H1 (cell line): Measurements from ENCODE around the gene WNT7A. TPM values are rescaled to one million over a fixed set of nuclear protein-coding genes. Genes with fewer than 3 reads are reported as not detected.

Source experiments
- BRCA1 ChIP-seq: IDR thresholded peaks from 2 replicates; pipeline ENCODE4 v1.6.1; 2012; ENCODE audit warnings: low read depth, low read length, improper control_type of control experiment
- JUND ChIP-seq: IDR thresholded peaks from 2 replicates; pipeline ENCODE4 v1.6.1; 2011; ENCODE audit warnings: mild to moderate bottlenecking, improper control_type of control experiment, low read length
- polyA plus RNA-seq, 7 experiments: library from polyadenylated mRNA; depleted of rRNA in 3 of 7; stranded (reverse) in 5 of 7; unstranded in 2 of 7; fragments of >200 nt in 5 of 7; fragments of 200-250 nt in 2 of 7; gene quantifications; 1 replicate in 5 of 7; 2 replicates in 1 of 7; 4 replicates in 1 of 7; pipeline versions ENCODE4 v1.2.1 to v1.2.3, GENCODE V29; 2011 to 2013; ENCODE audit warnings: missing spikeins in 2 of 7, mixed read lengths in 2 of 7
- total RNA-seq: library from RNA; stranded (reverse); fragmentation: NEBNext Ultra II Directional; extraction: Animal tissue kit (Norgen Biotek cat#: 25700); gene quantifications from 2 replicates; pipeline ENCODE4 v1.2.1, GENCODE V29; 2021

WNT7A gene
- total and polyA plus RNA-seq, 2 of the 8 experiments (the other 6 are each of a cell fraction or from before 2014, with no cell fraction given), result 0.02 TPM; not detected in 1

DNA sequence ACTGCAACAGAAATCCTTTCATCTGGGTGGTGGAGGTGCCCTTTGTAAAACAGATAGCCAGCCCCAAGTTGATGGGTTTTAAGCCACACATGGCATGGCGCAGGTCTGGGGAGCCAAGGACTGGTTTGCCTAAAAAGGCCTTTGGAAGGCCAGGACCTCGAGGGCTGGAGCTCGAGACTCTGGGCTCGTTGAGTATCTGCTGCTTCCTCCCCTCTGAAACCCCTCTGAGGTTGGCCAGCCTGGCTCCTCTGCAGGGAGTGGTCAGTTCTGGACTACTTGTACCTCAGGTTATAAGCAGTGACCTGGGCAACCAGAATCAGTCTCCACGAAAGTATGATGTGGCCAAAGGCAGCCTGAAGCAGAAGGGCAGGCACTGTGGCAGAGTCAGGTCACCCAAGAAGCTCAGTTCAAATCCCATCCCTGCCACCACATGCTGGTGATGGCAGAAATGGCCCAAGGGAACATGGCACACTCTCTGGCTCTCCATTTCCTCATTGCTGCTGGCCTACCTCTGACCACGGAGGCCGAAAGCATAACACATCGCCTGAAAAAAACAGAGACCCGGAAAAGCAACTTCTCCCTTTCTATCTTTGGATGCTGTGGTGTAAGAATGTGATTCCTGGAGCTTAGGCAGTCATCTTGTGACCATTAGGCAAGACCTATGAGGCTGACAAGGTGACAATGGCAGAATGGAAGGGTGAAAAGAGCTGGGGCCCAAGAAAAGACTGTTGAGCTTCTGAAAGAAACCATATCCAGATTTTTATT is 51.2 kb downstream of the WNT7A start (continued):
- TF ChIP-seq BRCA1 (no peak), JUND (no peak)
